HG02840 (cell line): Measurements from ENCODE around the gene SLMAP.

Source experiments
- ATAC-seq: cut with Tn5 transposase; IDR thresholded peaks from one replicate; pipeline ENCODE4 v1.9.1; 2021; ENCODE audit warnings: mild to moderate bottlenecking, moderate library complexity, moderate number of reproducible peaks; ENCODE audit not compliant: unreplicated experiment, low FRiP score

The SLMAP gene

GRCh38 chr3:57953576-57953975, 197.5 kb downstream of the SLMAP start:
- ATAC-seq, result no peak

GRCh38 chr3:57956119-57956832, 200.2 kb downstream of the SLMAP start:
- ATAC-seq, result no peak

- ATAC-seq, result no peak
Measured at GRCh38 chr3:57956833-57957174, 200.7 kb downstream of the SLMAP start.

- ATAC-seq, result no peak
Measured at GRCh38 chr3:57957824-57958223, 201.7 kb downstream of the SLMAP start.

- ATAC-seq, result no peak
Measured at GRCh38 chr3:57958642-57959422, 202.7 kb downstream of the SLMAP start.

GRCh38 chr3:57959423-57960173, 203.5 kb downstream of the SLMAP start:
- no peak for ATAC-seq

GRCh38 chr3:57960174-57960505, 204.0 kb downstream of the SLMAP start:
- no peak for ATAC-seq

- no peak for ATAC-seq
Measured at GRCh38 chr3:57961177-57961827, 205.2 kb downstream of the SLMAP start.

GRCh38 chr3:57961828-57962447, 205.8 kb downstream of the SLMAP start:
- no peak for ATAC-seq

- no peak for ATAC-seq
Measured at GRCh38 chr3:57962448-57962834, 206.3 kb downstream of the SLMAP start.

- ATAC-seq, result no peak
Measured at GRCh38 chr3:57963811-57964346, 207.8 kb downstream of the SLMAP start.

- no peak for ATAC-seq
Measured at GRCh38 chr3:57966829-57967228, 210.7 kb downstream of the SLMAP start.

- no peak for ATAC-seq
Measured at GRCh38 chr3:57967590-57967989, 211.5 kb downstream of the SLMAP start.

- ATAC-seq, result no peak
Measured at GRCh38 chr3:57968501-57968900, 212.4 kb downstream of the SLMAP start.

GRCh38 chr3:57971975-57972374, 215.9 kb downstream of the SLMAP start:
- no peak for ATAC-seq

GRCh38 chr3:57972531-57973111, 216.5 kb downstream of the SLMAP start:
- ATAC-seq, result no peak

GRCh38 chr3:57973715-57974477, 217.8 kb downstream of the SLMAP start:
- no peak for ATAC-seq

- ATAC-seq, result no peak
Measured at GRCh38 chr3:57974796-57975388, 218.8 kb downstream of the SLMAP start.

- ATAC-seq, result no peak
Measured at GRCh38 chr3:57977818-57978235, 221.7 kb downstream of the SLMAP start.
